IMR-90 (cell line): ENCODE results near the gene RAP1GAP2. TPM values are rescaled to one million over a fixed set of nuclear protein-coding genes. Genes with fewer than 3 reads are reported as not detected.
"Not testable (repeated sequence)": the region's sequence is repeated elsewhere in the genome, so short reads cannot be mapped to it uniquely, and the experiment has no call there.

Source experiments
- ATAC-seq: fragments of 200-7000 bp; cut with Tn5 transposase; 2 replicates; pipeline ENCODE4 v1.9.1; 2020; ENCODE audit warnings: low read depth, mild to moderate bottlenecking, moderate library complexity
- BruUV-seq: library from RNA; stranded (reverse); fragments of 400-500 nt; replicated peaks from 2 replicates; lab custom pipeline; 2021; lab: Mats Ljungman, UMichigan
- CTCF ChIA-PET: fragments of 300-600 bp; formaldehyde crosslinking; extraction: SDS; loops from one replicate; lab custom pipeline; 2021; ENCODE audit warnings: antibody characterized with exemption; lab: Yijun Ruan, JAX
- POLR2A ChIA-PET: fragments of 300-600 bp; sonication (Branson Sonifier 250); formaldehyde crosslinking; loops from one replicate; lab custom pipeline; 2022; ENCODE audit warnings: antibody characterized with exemption; ENCODE audit not compliant: unreplicated experiment; lab: Charles Lee
- DNase-seq: peaks from one replicate; pipeline ENCODE4 v3.0.0; 2013
- H2AFZ ChIP-seq: replicated peaks from 2 replicates; pipeline ENCODE3; 2013; ENCODE audit warnings: low read length, mild to moderate bottlenecking; ENCODE audit not compliant: poor library complexity
- H2AK5ac ChIP-seq: 2 replicates; pipeline ENCODE4 v1.6.1; 2013; ENCODE audit warnings: low read depth, low read length, inconsistent platforms
- H2AK9ac ChIP-seq: replicated peaks from 2 replicates; pipeline ENCODE3; 2013; ENCODE audit warnings: mild to moderate bottlenecking, low read depth, low read length, moderate library complexity; ENCODE audit not compliant: poor library complexity
- H2BK120ac ChIP-seq: 2 replicates; pipeline ENCODE4 v1.6.1; 2013; ENCODE audit warnings: low read depth, low read length, inconsistent platforms
- H2BK15ac ChIP-seq: 3 replicates; pipeline ENCODE4 v1.6.1; 2013; ENCODE audit warnings: low read depth, low read length, inconsistent platforms
- H2BK20ac ChIP-seq: 2 replicates; pipeline ENCODE4 v1.6.1; 2013; ENCODE audit warnings: low read depth, mild to moderate bottlenecking, inconsistent platforms, low read length, moderate library complexity
- H2BK5ac ChIP-seq: 2 replicates; pipeline ENCODE4 v1.6.1; 2013; ENCODE audit warnings: mild to moderate bottlenecking, low read depth, low read length, inconsistent platforms; ENCODE audit not compliant: poor library complexity, severe bottlenecking
- H3K14ac ChIP-seq: replicated peaks from 2 replicates; pipeline ENCODE4 v1.6.1; 2013; ENCODE audit warnings: low read depth, low read length, inconsistent platforms
- H3K18ac ChIP-seq: 2 replicates; pipeline ENCODE4 v1.6.1; 2013; ENCODE audit warnings: low read depth, low read length, control low read depth
- H3K23ac ChIP-seq: 2 replicates; pipeline ENCODE4 v1.6.1; 2013; ENCODE audit warnings: low read depth, low read length, inconsistent platforms
- H3K27ac ChIP-seq: 2 replicates; pipeline ENCODE4 v1.5.1; 2013; ENCODE audit warnings: mild to moderate bottlenecking, control low read depth, low read length; ENCODE audit not compliant: insufficient read depth
- H3K27me3 ChIP-seq: 2 replicates; pipeline ENCODE4 v1.6.1; 2013; ENCODE audit warnings: low read length; ENCODE audit not compliant: control insufficient read depth, insufficient read depth
- H3K36me3 ChIP-seq: 2 replicates; pipeline ENCODE4 v1.6.1; 2013; ENCODE audit warnings: low read length, mixed read lengths; ENCODE audit not compliant: control insufficient read depth, insufficient read depth
- H3K4ac ChIP-seq: 2 replicates; pipeline ENCODE4 v1.6.1; 2013; ENCODE audit warnings: low read depth, low read length, inconsistent platforms
- H3K4me1 ChIP-seq: 2 replicates; pipeline ENCODE4 v1.6.1; 2013; ENCODE audit warnings: low read length, mixed read lengths; ENCODE audit not compliant: control insufficient read depth, insufficient read depth
- H3K4me2 ChIP-seq: 2 replicates; pipeline ENCODE4 v1.6.1; 2013; ENCODE audit warnings: low read depth, mild to moderate bottlenecking, control low read depth, low read length, moderate library complexity
- H3K4me3 ChIP-seq: 2 replicates; pipeline ENCODE4 v1.5.1; 2013; ENCODE audit warnings: low read depth, mild to moderate bottlenecking, control low read depth, low read length, moderate library complexity; ENCODE audit not compliant: insufficient read depth
- H3K56ac ChIP-seq: 2 replicates; pipeline ENCODE4 v1.6.1; 2013; ENCODE audit warnings: low read length, inconsistent platforms; ENCODE audit not compliant: insufficient read depth; ENCODE audit errors: extremely low read depth
- H3K79me1 ChIP-seq, 2 experiments: 2 replicates each; pipeline ENCODE4 v1.6.1; 2013; ENCODE audit warnings: low read length in 2 of 2, inconsistent platforms in 1 of 2, low read depth in 1 of 2
- H3K9ac ChIP-seq: 2 replicates; pipeline ENCODE4 v1.6.1; 2013; ENCODE audit warnings: low read depth, low read length, control low read depth
- H3K9me1 ChIP-seq: 2 replicates; pipeline ENCODE4 v1.6.1; 2013; ENCODE audit warnings: low read length, inconsistent platforms; ENCODE audit not compliant: insufficient read depth
- H3K9me3 ChIP-seq: 2 replicates; pipeline ENCODE4 v1.6.1; 2013; ENCODE audit warnings: low read length; ENCODE audit not compliant: control insufficient read depth, insufficient read depth
- H4K20me1 ChIP-seq: 2 replicates; pipeline ENCODE4 v1.6.1; 2013; ENCODE audit warnings: low read length, inconsistent platforms; ENCODE audit not compliant: insufficient read depth
- H4K5ac ChIP-seq: 2 replicates; pipeline ENCODE4 v1.6.1; 2013; ENCODE audit warnings: mild to moderate bottlenecking, low read depth, low read length, control low read depth
- H4K8ac ChIP-seq, 2 experiments: 2 replicates each; pipeline ENCODE4 v1.6.1; 2013; ENCODE audit warnings: low read depth in 2 of 2, low read length in 2 of 2, control low read depth in 1 of 2, inconsistent platforms in 1 of 2
- H4K91ac ChIP-seq: 2 replicates; pipeline ENCODE4 v1.6.1; 2013; ENCODE audit warnings: low read depth, low read length, inconsistent platforms; ENCODE audit not compliant: insufficient read depth
- CTCF ChIP-seq: conservative IDR thresholded peaks from 2 replicates; pipeline ENCODE4 v1.5.1; 2012; ENCODE audit warnings: mild to moderate bottlenecking, low read depth, low read length, improper control_type of control experiment
- SMC3 ChIP-seq: fragments of 150-350 bp; IDR thresholded peaks from 2 replicates; pipeline ENCODE4 v1.6.1; 2016; ENCODE audit warnings: low read depth, mild to moderate bottlenecking, antibody characterized with exemption, low read length, moderate library complexity
- WGBS, 2 experiments: methylation state at CpG; one replicate each; pipeline versions ENCODE4 v1.1.5 to v1.1.7; 2013; ENCODE audit warnings: missing lambda C conversion rate in 2 of 2; ENCODE audit not compliant: insufficient read length in 1 of 2; ENCODE audit errors: extremely low coverage in 2 of 2; 5-methylcytosine and 5-hydroxymethylcytosine counted together
- dilution Hi-C: fragments of 300-500 bp; cut with HindIII; formaldehyde crosslinking; loops from one replicate; pipeline ENCODE4 v1.14.3; 2018; ENCODE audit warnings: low sequenced_read_pairs; ENCODE audit not compliant: unreplicated experiment
- in situ Hi-C: fragments of 300-500 bp; cut with MboI; formaldehyde crosslinking; loops from 3 replicates; pipeline ENCODE4 v1.14.3; 2019; ENCODE audit warnings: low sequenced_read_pairs, inconsistent platforms, mixed read lengths
- intact Hi-C: fragments of 100-400 bp; cut with micrococcal nuclease; formaldehyde crosslinking; loops from 2 replicates; pipeline ENCODE4 v1.10.0; 2022
- microRNA-seq, 2 experiments: library from miRNA; stranded (forward) in 1 of 2; unstranded in 1 of 2; fragments of 10-50 nt in 1 of 2; fragments of <30 nt in 1 of 2; gene quantifications in 1 of 2; microRNA quantifications in 1 of 2; one replicate each; pipeline versions ENCODE3 to v1.1.0; 2013 to 2020; ENCODE audit not compliant: insufficient read depth in 1 of 2, insufficient read length in 1 of 2, unreplicated experiment in 1 of 2
- polyA plus RNA-seq, 3 experiments: library from polyadenylated mRNA; depleted of rRNA; stranded (reverse); fragments of >200 nt; gene quantifications; 2 replicates each; pipeline ENCODE4 v1.2.3, GENCODE V29; 2012; ENCODE audit warnings: low replicate concordance in 1 of 3
- small RNA-seq, 5 experiments: library from RNA; depleted of rRNA; stranded (forward); fragments of <200 nt; gene quantifications; one replicate each; pipeline ENCODE3, GENCODE V24; 2012
- total RNA-seq: library from RNA; depleted of rRNA; stranded (reverse); fragments of >200 nt; gene quantifications from 2 replicates; pipeline ENCODE4 v1.2.3, GENCODE V29; 2012; rRNA removed

Gene RAP1GAP2
- total and polyA plus RNA-seq, 2 of the 4 experiments (the other 2 are of a cell fraction) = 5.7 to 7.5 TPM

GRCh38 chr17:3073850-3074249 is 277.6 kb downstream of the RAP1GAP2 start:
- H3K27ac ChIP-seq, H3K9me3 ChIP-seq, H3K9me1 ChIP-seq, ATAC-seq, BruUV-seq, intact Hi-C loops, H2AK5ac ChIP-seq, H3K4me1 ChIP-seq, H3K36me3 ChIP-seq, H3K14ac ChIP-seq, H3K4me2 ChIP-seq, H2BK5ac ChIP-seq, H3K56ac ChIP-seq, H3K23ac ChIP-seq, in situ Hi-C loops, CTCF ChIA-PET, H3K18ac ChIP-seq, POLR2A ChIA-PET, H3K4me3 ChIP-seq, H4K20me1 ChIP-seq, H2BK20ac ChIP-seq, H4K91ac ChIP-seq, H3K9ac ChIP-seq, H3K27me3 ChIP-seq, H3K79me1 ChIP-seq, H4K8ac ChIP-seq, H2AFZ ChIP-seq, H2BK120ac ChIP-seq, H2AK9ac ChIP-seq, dilution Hi-C loops, H2BK15ac ChIP-seq, H4K5ac ChIP-seq, H3K4ac ChIP-seq: not testable (repeated sequence)
- TF ChIP-seq SMC3 (peak; percentile 14; the same call in 1 of the 2 replicates), CTCF (peak; percentile 15; the same call in 1 of the 2 replicates)
- peak; percentile 11 for DNase-seq
- no CpG with 5 or more reads among the region's 4 CpGs for WGBS, 2 experiments

Small RNA genes lying within 50 kb of the gene (microRNA-seq; reads per million reads assigned to microRNA genes)
- 0 reads per million in 2 experiments for gene MIR1253 (ENCODE audit: insufficient read depth in 1 of 2, insufficient read length in 1 of 2, unreplicated experiment in 1 of 2)
- not detected for gene hsa-mir-1253 (ENCODE audit: insufficient read depth, insufficient read length)

Small RNA genes lying within 50 kb of the gene (small RNA-seq; reads per million reads assigned to genes)
- gene MIR1253 (0 reads per million in 5 experiments), gene hsa-mir-1253 (0 reads per million in 5 experiments)

Other genes with a start within 250 kb of the RAP1GAP2 start
- 121 and 127 TPM in 2 replicates for gene PAFAH1B1, start 202.8 kb upstream of the RAP1GAP2 start, total RNA-seq
- gene PAFAH1B1, start 202.8 kb upstream of the RAP1GAP2 start, polyA plus RNA-seq (2012; rRNA removed) = 52.7 and 64.5 TPM in 2 replicates
- 12.5 and 12.9 TPM in 2 replicates for gene CLUH, start 84.7 kb upstream of the RAP1GAP2 start, total RNA-seq
- 42.0 and 51.0 TPM in 2 replicates for gene CLUH, start 84.7 kb upstream of the RAP1GAP2 start, polyA plus RNA-seq (2012; rRNA removed)
- not detected in 2 replicates for gene CCDC92B, start 46.8 kb upstream of the RAP1GAP2 start, total RNA-seq
- gene CCDC92B, start 46.8 kb upstream of the RAP1GAP2 start, polyA plus RNA-seq (2012; rRNA removed) = not detected in 2 replicates